ENCODE measurements around the gene SEMA3C.

DNA sequence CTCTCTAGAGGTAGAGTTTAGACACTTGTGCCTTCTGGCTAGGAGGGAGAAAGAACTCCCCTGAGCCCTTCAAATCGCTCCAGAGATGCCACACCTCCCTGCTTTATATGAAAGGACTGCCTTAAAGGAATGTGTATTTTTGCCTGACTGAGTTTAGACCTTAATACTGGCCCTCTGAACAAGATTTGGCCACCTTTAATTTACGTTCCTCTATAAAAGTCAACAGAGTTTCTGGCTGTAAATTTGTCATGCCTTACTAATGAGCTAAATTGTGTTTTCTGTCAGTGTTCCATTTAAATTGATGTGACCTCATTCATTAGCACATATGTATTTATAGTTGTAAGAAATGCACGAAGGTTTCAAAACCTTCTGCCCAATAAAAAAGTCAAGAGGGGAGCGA lies 48.0 kb downstream of the SEMA3C start:
- TF ChIP-seq, protein P1, sequence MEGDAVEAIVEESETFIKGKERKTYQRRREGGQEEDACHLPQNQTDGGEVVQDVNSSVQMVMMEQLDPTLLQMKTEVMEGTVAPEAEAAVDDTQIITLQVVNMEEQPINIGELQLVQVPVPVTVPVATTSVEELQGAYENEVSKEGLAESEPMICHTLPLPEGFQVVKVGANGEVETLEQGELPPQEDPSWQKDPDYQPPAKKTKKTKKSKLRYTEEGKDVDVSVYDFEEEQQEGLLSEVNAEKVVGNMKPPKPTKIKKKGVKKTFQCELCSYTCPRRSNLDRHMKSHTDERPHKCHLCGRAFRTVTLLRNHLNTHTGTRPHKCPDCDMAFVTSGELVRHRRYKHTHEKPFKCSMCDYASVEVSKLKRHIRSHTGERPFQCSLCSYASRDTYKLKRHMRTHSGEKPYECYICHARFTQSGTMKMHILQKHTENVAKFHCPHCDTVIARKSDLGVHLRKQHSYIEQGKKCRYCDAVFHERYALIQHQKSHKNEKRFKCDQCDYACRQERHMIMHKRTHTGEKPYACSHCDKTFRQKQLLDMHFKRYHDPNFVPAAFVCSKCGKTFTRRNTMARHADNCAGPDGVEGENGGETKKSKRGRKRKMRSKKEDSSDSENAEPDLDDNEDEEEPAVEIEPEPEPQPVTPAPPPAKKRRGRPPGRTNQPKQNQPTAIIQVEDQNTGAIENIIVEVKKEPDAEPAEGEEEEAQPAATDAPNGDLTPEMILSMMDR (IDR thresholded peaks at IDR 0.05): no peak
- no peak for TF ChIP-seq EP300 (IDR thresholded peaks at IDR 0.05)
- TF ChIP-seq POLR2A (IDR thresholded peaks at IDR 0.05; ENCODE audit: low read depth): no peak
